H1 (cell line): ENCODE data around the gene TMEM38A. TPM values are rescaled to one million over a fixed set of nuclear protein-coding genes. Genes with fewer than 3 reads are reported as not detected.
"Not testable (repeated sequence)": the region's sequence is repeated elsewhere in the genome, so short reads cannot be mapped to it uniquely, and the experiment has no call there.

Experiments used
- CTCF ChIA-PET: fragments of 300-600 bp; sonication (Branson Sonifier 250); formaldehyde crosslinking; loops from one replicate; lab custom pipeline; 2021; ENCODE audit not compliant: partially characterized antibody; lab: Charles Lee
- POLR2A ChIA-PET: fragments of 300-600 bp; sonication (Branson Sonifier 250); formaldehyde crosslinking; loops from one replicate; lab custom pipeline; 2021; ENCODE audit warnings: inconsistent platforms; ENCODE audit not compliant: partially characterized antibody; lab: Charles Lee
- DNase-seq, 2 experiments: peaks; one replicate each; pipeline versions ENCODE4 v3.0.0 to v3.0.0-alpha.2; 2010 to 2022; ENCODE audit warnings: low spot score in 2 of 2, low read depth in 1 of 2, mixed read lengths in 1 of 2
- FAIRE-seq: peaks from 2 replicates; lab custom pipeline; 2011; peaks lifted over from hg19 to GRCh38; lab: Jason Lieb, UNC
- H2AFZ ChIP-seq: 2 replicates; pipeline ENCODE4 v1.8.1; 2012; ENCODE audit warnings: low read length, inconsistent platforms
- H2AK5ac ChIP-seq: 2 replicates; pipeline ENCODE4 v1.6.1; 2013; ENCODE audit warnings: low read depth, low read length
- H2BK120ac ChIP-seq: replicated peaks from 2 replicates; pipeline ENCODE3; 2013; ENCODE audit warnings: low read depth, low read length, inconsistent platforms
- H2BK12ac ChIP-seq: 2 replicates; pipeline ENCODE4 v1.6.1; 2013; ENCODE audit warnings: low read depth, low read length
- H2BK15ac ChIP-seq: 2 replicates; pipeline ENCODE4 v1.6.1; 2013; ENCODE audit warnings: low read length
- H2BK20ac ChIP-seq: 2 replicates; pipeline ENCODE4 v1.6.1; 2013; ENCODE audit warnings: low read length
- H2BK5ac ChIP-seq: 2 replicates; pipeline ENCODE4 v1.6.1; 2013; ENCODE audit warnings: low read depth, low read length
- H3K14ac ChIP-seq: 2 replicates; pipeline ENCODE4 v1.6.1; 2013; ENCODE audit warnings: inconsistent platforms; ENCODE audit not compliant: insufficient read length
- H3K18ac ChIP-seq: 2 replicates; pipeline ENCODE4 v1.6.1; 2013; ENCODE audit warnings: low read length; ENCODE audit errors: extremely low read depth
- H3K23ac ChIP-seq: 2 replicates; pipeline ENCODE4 v1.6.1; 2013; ENCODE audit warnings: inconsistent platforms; ENCODE audit not compliant: insufficient read length
- H3K23me2 ChIP-seq: 2 replicates; pipeline ENCODE4 v1.6.1; 2013; ENCODE audit warnings: low read depth, low read length
- H3K27ac ChIP-seq: 2 replicates; pipeline ENCODE4 v1.6.1; 2011; ENCODE audit warnings: low read depth, low read length, inconsistent platforms
- H3K27me3 ChIP-seq, 4 experiments: replicated peaks in 1 of 4; 1 replicate in 1 of 4; 2 replicates in 3 of 4; pipeline versions ENCODE4 v1.6.1 to v1.8.1; 2011 to 2013; ENCODE audit warnings: low read length in 3 of 4, mild to moderate bottlenecking in 3 of 4, inconsistent platforms in 2 of 4, mixed read lengths in 2 of 4, moderate library complexity in 1 of 4; ENCODE audit not compliant: control insufficient read depth in 3 of 4, insufficient read depth in 3 of 4; ENCODE audit errors: extremely low read depth in 1 of 4
- H3K36me3 ChIP-seq, 4 experiments: 2 replicates each; pipeline versions ENCODE4 v1.6.1 to v1.8.1; 2011 to 2013; ENCODE audit warnings: mild to moderate bottlenecking in 4 of 4, low read length in 3 of 4, moderate library complexity in 2 of 4, control low read depth in 1 of 4, inconsistent platforms in 1 of 4; ENCODE audit not compliant: insufficient read depth in 4 of 4, control insufficient read depth in 2 of 4
- H3K4ac ChIP-seq: replicated peaks from 2 replicates; pipeline ENCODE3; 2013; ENCODE audit warnings: low read length, low read depth, mixed read lengths, inconsistent platforms; ENCODE audit not compliant: insufficient read length
- H3K4me1 ChIP-seq, 4 experiments: replicated peaks in 1 of 4; 1 replicate in 1 of 4; 2 replicates in 3 of 4; pipeline versions ENCODE4 v1.6.1 to v1.8.1; 2011 to 2013; ENCODE audit warnings: low read length in 3 of 4, inconsistent platforms in 2 of 4, mixed read lengths in 1 of 4; ENCODE audit not compliant: insufficient read depth in 4 of 4, control insufficient read depth in 3 of 4
- H3K4me2 ChIP-seq, 2 experiments: 2 replicates each; pipeline versions ENCODE4 v1.6.1 to v1.8.1; 2011 to 2013; ENCODE audit warnings: low read depth in 2 of 2, low read length in 2 of 2, control low read depth in 1 of 2, inconsistent platforms in 1 of 2, mild to moderate bottlenecking in 1 of 2; ENCODE audit not compliant: insufficient read depth in 1 of 2
- H3K4me3 ChIP-seq, 4 experiments: fragments of 200-600, 300-600 bp in 1 of 4; sonication (generic), shearing (Covaris generic), sonication (Bioruptor Twin) in 1 of 4; 2 replicates each; pipeline versions ENCODE4 v1.5.1 to v1.8.1; 2011 to 2016; ENCODE audit warnings: low read length in 4 of 4, low read depth in 3 of 4, control low read depth in 2 of 4, inconsistent platforms in 2 of 4, mild to moderate bottlenecking in 2 of 4, mixed read lengths in 1 of 4, moderate library complexity in 1 of 4; ENCODE audit not compliant: insufficient read depth in 2 of 4; ENCODE audit errors: extremely low read depth in 1 of 4
- H3K56ac ChIP-seq: replicated peaks from 2 replicates; pipeline ENCODE3; 2013; ENCODE audit warnings: low read depth, mild to moderate bottlenecking, mixed read lengths, low read length, inconsistent platforms; ENCODE audit not compliant: insufficient read length
- H3K79me1 ChIP-seq: 2 replicates; pipeline ENCODE4 v1.6.1; 2013; ENCODE audit warnings: low read depth, low read length, control low read depth
- H3K79me2 ChIP-seq, 2 experiments: 2 replicates each; pipeline versions ENCODE4 v1.6.1 to v1.8.1; 2012 to 2013; ENCODE audit warnings: low read length in 2 of 2, mild to moderate bottlenecking in 2 of 2, inconsistent platforms in 1 of 2; ENCODE audit not compliant: insufficient read depth in 2 of 2, control insufficient read depth in 1 of 2
- H3K9ac ChIP-seq, 4 experiments: replicated peaks in 1 of 4; 1 replicate in 1 of 4; 2 replicates in 3 of 4; pipeline versions ENCODE4 v1.6.1 to v1.8.1; 2011 to 2013; ENCODE audit warnings: low read depth in 3 of 4, low read length in 3 of 4, control low read depth in 2 of 4, mild to moderate bottlenecking in 2 of 4, moderate library complexity in 2 of 4, inconsistent platforms in 1 of 4; ENCODE audit errors: extremely low read depth in 1 of 4
- H3K9me3 ChIP-seq, 2 experiments: 2 replicates each; pipeline versions ENCODE4 v1.6.1 to v1.8.1; 2012 to 2013; ENCODE audit warnings: mild to moderate bottlenecking in 2 of 2, moderate library complexity in 2 of 2, control low read depth in 1 of 2, inconsistent platforms in 1 of 2, low read depth in 1 of 2, low read length in 1 of 2, mixed read lengths in 1 of 2; ENCODE audit not compliant: insufficient read depth in 2 of 2
- H4K20me1 ChIP-seq, 2 experiments: replicated peaks in 1 of 2; 2 replicates each; pipeline versions ENCODE3 to v1.8.1; 2011 to 2013; ENCODE audit warnings: inconsistent platforms in 2 of 2, low read length in 2 of 2, mild to moderate bottlenecking in 1 of 2; ENCODE audit not compliant: insufficient read depth in 2 of 2, control insufficient read depth in 1 of 2
- H4K5ac ChIP-seq: 2 replicates; pipeline ENCODE4 v1.6.1; 2013; ENCODE audit warnings: low read length, low read depth, mixed read lengths, inconsistent platforms; ENCODE audit not compliant: insufficient read length
- H4K8ac ChIP-seq: 2 replicates; pipeline ENCODE4 v1.8.0; 2013; ENCODE audit warnings: mild to moderate bottlenecking, moderate library complexity, low read length, inconsistent platforms; ENCODE audit not compliant: insufficient read depth; ENCODE audit errors: extremely low read depth
- H4K91ac ChIP-seq: replicated peaks from 2 replicates; pipeline ENCODE3; 2013; ENCODE audit warnings: low read length, mixed read lengths, inconsistent platforms; ENCODE audit not compliant: insufficient read length
- KDM1A ChIP-seq: fragments of 200-600, 300-600 bp; sonication (generic); IDR thresholded peaks from 2 replicates; pipeline ENCODE4 v1.7.1; 2016; ENCODE audit warnings: mild to moderate bottlenecking, low read length, borderline replicate concordance
- WGBS, 2 experiments: shearing (Covaris generic) in 1 of 2; methylation state at CpG; one replicate each; pipeline versions ENCODE4 v1.1.6 to v1.1.7; 2013 to 2015; ENCODE audit warnings: low lambda C conversion rate in 2 of 2, mixed read lengths in 2 of 2, inconsistent platforms in 1 of 2, low coverage in 1 of 2, missing lambda C conversion rate in 1 of 2; ENCODE audit not compliant: insufficient replicate concordance in 2 of 2, insufficient coverage in 1 of 2, insufficient read length in 1 of 2; ENCODE audit errors: extremely low coverage in 1 of 2, missing lambda C conversion rate in 1 of 2; 5-methylcytosine and 5-hydroxymethylcytosine counted together
- polyA plus RNA-seq, 7 experiments: library from polyadenylated mRNA; depleted of rRNA in 3 of 7; stranded (reverse) in 5 of 7; unstranded in 2 of 7; fragments of >200 nt in 5 of 7; fragments of 200-250 nt in 2 of 7; gene quantifications; 1 replicate in 5 of 7; 2 replicates in 1 of 7; 4 replicates in 1 of 7; pipeline versions ENCODE4 v1.2.1 to v1.2.3, GENCODE V29; 2011 to 2013; ENCODE audit warnings: missing spikeins in 2 of 7, mixed read lengths in 2 of 7
- total RNA-seq: library from RNA; stranded (reverse); fragmentation: NEBNext Ultra II Directional; extraction: Animal tissue kit (Norgen Biotek cat#: 25700); gene quantifications from 2 replicates; pipeline ENCODE4 v1.2.1, GENCODE V29; 2021

Gene TMEM38A
- total and polyA plus RNA-seq, 2 of the 8 experiments (the other 6 are each of a cell fraction or from before 2014, with no cell fraction given), result 8.9 to 9.2 TPM

GRCh38 chr19:16651421-16652188, 9.3 kb upstream of the TMEM38A start:
- H3K79me2 ChIP-seq, H2BK12ac ChIP-seq, H3K9me3 ChIP-seq, H2BK120ac ChIP-seq, H2AK5ac ChIP-seq, H2BK20ac ChIP-seq, H2BK15ac ChIP-seq, FAIRE-seq, H3K23me2 ChIP-seq, H3K79me1 ChIP-seq, H2BK5ac ChIP-seq, H3K4ac ChIP-seq, H4K8ac ChIP-seq, H3K18ac ChIP-seq, H3K4me2 ChIP-seq, H3K4me3 ChIP-seq, H3K14ac ChIP-seq, H4K91ac ChIP-seq, H3K9ac ChIP-seq, H3K56ac ChIP-seq, H4K5ac ChIP-seq, H3K4me1 ChIP-seq, H3K23ac ChIP-seq, CTCF ChIA-PET, DNase-seq, H3K27me3 ChIP-seq, H3K27ac ChIP-seq, H4K20me1 ChIP-seq, H2AFZ ChIP-seq: not testable (repeated sequence)
- POLR2A ChIA-PET, result interaction anchor here (0.7 to 1.4 kb wide), 3 partner anchors 15 to 354 kb away, joined by 3 to 5 read pairs (median 3); no protein-coding TSS in a partner anchor
- H3K36me3 ChIP-seq, result peaks cover 25 to 72% (median 50%) of the 10 kb centered on the region in 4 experiments
- peak; percentile 83 for TF ChIP-seq KDM1A
- 89% methylated on average over 8 of the region's 8 CpGs; no CpG with 5 or more reads in 1 of the 2 experiments for WGBS, 2 experiments
